Measurements from ENCODE around the gene COL8A2. TPM values are rescaled to one million over a fixed set of nuclear protein-coding genes. Genes with fewer than 3 reads are reported as not detected.

COL8A2 gene
- total RNA-seq, 2 experiments from 2014 or later = 0.05 to 0.06 TPM

DNA sequence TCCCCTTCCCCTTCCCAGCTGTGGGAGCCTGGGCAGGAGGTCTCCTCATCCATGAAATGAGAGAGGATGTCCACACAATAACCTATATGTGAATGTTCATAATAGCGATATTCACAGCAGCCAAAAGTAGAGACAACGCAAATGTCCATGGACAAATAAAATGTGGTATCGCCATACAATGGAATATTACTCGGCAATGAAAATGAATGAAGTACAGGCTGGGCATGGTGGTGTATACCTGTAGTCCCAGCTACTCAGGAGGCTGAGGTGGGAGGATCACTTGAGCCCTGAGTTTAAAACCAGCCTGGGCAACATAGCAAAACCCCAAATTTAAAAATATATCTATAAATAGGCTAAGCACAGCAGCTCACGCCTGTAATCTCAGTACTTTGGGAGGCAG lies 23.5 kb downstream of the COL8A2 start:
- intact Hi-C loops (cut with DNase I, micrococcal nuclease) = loop anchor here in 1 of 2 experiments (2.0 kb wide), 2 partner anchors 33 to 319 kb away; no protein-coding TSS in a partner anchor
- Mint-ChIP-seq H3K4me1 (ENCODE audit: low read depth) (no peaks in the 10 kb centered on the region), H3K36me3 (ENCODE audit: low read depth) (peaks cover 4% of the 10 kb centered on the region), H3K4me3 (no peak overlapping the region), H3K27me3 (no peaks in the 10 kb centered on the region), H3K27ac (no peak overlapping the region), H3K9me3 (no peaks in the 10 kb centered on the region)
- TF ChIP-seq, protein P1, sequence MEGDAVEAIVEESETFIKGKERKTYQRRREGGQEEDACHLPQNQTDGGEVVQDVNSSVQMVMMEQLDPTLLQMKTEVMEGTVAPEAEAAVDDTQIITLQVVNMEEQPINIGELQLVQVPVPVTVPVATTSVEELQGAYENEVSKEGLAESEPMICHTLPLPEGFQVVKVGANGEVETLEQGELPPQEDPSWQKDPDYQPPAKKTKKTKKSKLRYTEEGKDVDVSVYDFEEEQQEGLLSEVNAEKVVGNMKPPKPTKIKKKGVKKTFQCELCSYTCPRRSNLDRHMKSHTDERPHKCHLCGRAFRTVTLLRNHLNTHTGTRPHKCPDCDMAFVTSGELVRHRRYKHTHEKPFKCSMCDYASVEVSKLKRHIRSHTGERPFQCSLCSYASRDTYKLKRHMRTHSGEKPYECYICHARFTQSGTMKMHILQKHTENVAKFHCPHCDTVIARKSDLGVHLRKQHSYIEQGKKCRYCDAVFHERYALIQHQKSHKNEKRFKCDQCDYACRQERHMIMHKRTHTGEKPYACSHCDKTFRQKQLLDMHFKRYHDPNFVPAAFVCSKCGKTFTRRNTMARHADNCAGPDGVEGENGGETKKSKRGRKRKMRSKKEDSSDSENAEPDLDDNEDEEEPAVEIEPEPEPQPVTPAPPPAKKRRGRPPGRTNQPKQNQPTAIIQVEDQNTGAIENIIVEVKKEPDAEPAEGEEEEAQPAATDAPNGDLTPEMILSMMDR (IDR thresholded peaks at IDR 0.05) = no peak
- POLR2A ChIA-PET = no interaction called here
- no peaks in the 10 kb centered on the region for H3K27me3 ChIP-seq (ENCODE audit: control insufficient read depth in 1 of 2, insufficient read depth in 2 of 2, low read length in 2 of 2)
- no peak for ATAC-seq (ENCODE audit: poor library complexity)
- no peaks in the 10 kb centered on the region for H3K9me3 ChIP-seq (ENCODE audit: control insufficient read depth in 1 of 2, insufficient read depth in 1 of 2, low read length in 2 of 2)
- H3K4me1 ChIP-seq (ENCODE audit: insufficient read depth, low read length) = peaks cover 12% of the 10 kb centered on the region
- no peak overlapping the region for H3K4me3 ChIP-seq (ENCODE audit: low read length)
- CTCF ChIA-PET = interaction anchor here (0.7 to 0.8 kb wide), 2 partner anchors 8 to 82 kb away, joined by 3 read pairs; no protein-coding TSS in a partner anchor
- no peak overlapping the region for H3K27ac ChIP-seq (ENCODE audit: low read depth in 1 of 2, low read length in 2 of 2)
- no peaks in the 10 kb centered on the region for H3K36me3 ChIP-seq (ENCODE audit: insufficient read depth, low read length)
- DNase-seq = no peak

DNA sequence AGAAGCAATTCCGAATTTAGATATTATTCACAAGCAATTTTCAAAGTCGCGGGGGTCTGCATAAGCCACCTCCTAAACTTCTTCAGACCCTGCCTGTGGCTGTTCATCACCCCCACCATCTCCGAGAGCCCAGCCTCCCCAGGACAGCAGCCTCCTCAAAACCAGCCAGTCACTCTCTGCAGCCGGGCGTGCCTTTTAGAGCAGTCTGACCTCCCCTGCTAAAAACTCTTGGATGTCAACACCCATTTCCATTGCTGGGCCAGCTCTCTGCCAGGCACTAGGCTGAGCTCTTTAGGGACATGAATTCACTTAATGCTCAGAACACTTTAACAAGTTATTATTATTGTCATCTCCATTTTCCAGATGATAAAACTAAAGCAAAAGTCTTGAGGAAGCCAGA lies 24.6 kb downstream of the COL8A2 start:
- Mint-ChIP-seq H3K4me3 (no peak overlapping the region), H3K36me3 (ENCODE audit: low read depth) (peaks cover 7% of the 10 kb centered on the region)
- CTCF ChIA-PET = interaction anchor here (0.6 to 1.6 kb wide), 7 partner anchors 11 to 204 kb away, joined by 3 to 10 read pairs (median 4); partner anchors contain the start of gene TRAPPC3

DNA sequence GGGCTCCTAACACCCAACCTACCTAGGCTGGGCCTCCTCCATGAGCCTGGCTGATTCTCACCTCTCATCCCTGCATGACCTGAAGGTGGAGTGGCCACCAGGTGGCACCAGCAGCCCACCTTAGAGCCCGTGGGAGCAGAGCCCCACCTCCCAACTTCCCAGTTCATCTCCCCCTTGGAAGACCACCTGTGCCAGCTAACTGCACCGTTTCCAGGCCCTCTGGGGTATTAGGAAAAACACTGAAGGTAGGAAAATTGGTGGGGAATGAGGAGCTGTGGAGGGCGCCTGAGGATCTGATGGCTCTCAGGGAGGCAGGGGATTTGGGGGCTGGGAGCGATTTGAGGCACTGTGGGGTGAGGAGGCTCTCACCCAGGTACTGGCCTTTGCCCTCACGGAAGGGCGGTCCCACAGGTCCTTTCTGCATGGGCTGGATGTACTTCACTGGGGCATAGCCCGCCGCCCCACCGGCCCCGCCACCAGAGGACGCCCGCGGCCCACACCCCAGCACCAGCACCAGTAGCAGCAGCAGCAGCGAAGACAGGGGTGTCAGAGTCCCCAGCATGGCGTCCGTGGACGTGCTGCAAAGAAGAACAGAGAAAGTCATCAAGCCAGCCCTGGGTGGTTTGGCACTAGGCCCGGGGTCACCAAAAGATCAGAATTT lies 25.2 kb downstream of the COL8A2 start:
- Histone ChIP-seq H3K9me3 (ENCODE audit: control insufficient read depth in 1 of 2, insufficient read depth in 1 of 2, low read length in 2 of 2) (no peaks in the 10 kb centered on the region), H3K36me3 (ENCODE audit: insufficient read depth, low read length) (peaks cover 15% of the 10 kb centered on the region), H3K4me3 (ENCODE audit: low read length) (no peak overlapping the region), H3K4me1 (ENCODE audit: insufficient read depth, low read length) (peaks cover 12% of the 10 kb centered on the region), H3K27me3 (ENCODE audit: control insufficient read depth in 1 of 2, insufficient read depth in 2 of 2, low read length in 2 of 2) (no peaks in the 10 kb centered on the region), H3K27ac (ENCODE audit: low read depth in 1 of 2, low read length in 2 of 2) (no peak overlapping the region)
- Mint-ChIP-seq H3K9me3 (no peaks in the 10 kb centered on the region), H3K27me3 (no peaks in the 10 kb centered on the region), H3K4me3 (no peak overlapping the region), H3K27ac (no peak overlapping the region), H3K4me1 (ENCODE audit: low read depth) (no peaks in the 10 kb centered on the region), H3K36me3 (ENCODE audit: low read depth) (peaks cover 9% of the 10 kb centered on the region)
- TF ChIP-seq, protein P1 (IDR thresholded peaks at IDR 0.05) = peak; percentile 91
- POLR2A ChIA-PET = interaction anchor here (0.8 to 1.1 kb wide), 2 partner anchors 35 to 186 kb away, joined by 3 to 6 read pairs; no protein-coding TSS in a partner anchor
- ATAC-seq (ENCODE audit: poor library complexity) (peak; percentile 89), DNase-seq (peak; percentile 61 to 84 (median 71))
- intact Hi-C loops (cut with DNase I, micrococcal nuclease) = loop anchor here (1.0 to 10.0 kb wide), 8 partner anchors 34 to 1335 kb away; partner anchors contain the start of gene TRAPPC3 (in 2 of the 2)
- CTCF ChIA-PET = interaction anchor here (0.6 to 1.6 kb wide), 9 partner anchors 11 to 269 kb away, joined by 3 to 10 read pairs (median 4); partner anchors contain the start of gene TRAPPC3

More for the DNA sequence above, 24.6 kb downstream of the COL8A2 start:
- Histone ChIP-seq H3K9me3 (ENCODE audit: control insufficient read depth in 1 of 2, insufficient read depth in 1 of 2, low read length in 2 of 2) (no peaks in the 10 kb centered on the region), H3K27me3 (ENCODE audit: control insufficient read depth in 1 of 2, insufficient read depth in 2 of 2, low read length in 2 of 2) (no peaks in the 10 kb centered on the region), H3K4me1 (ENCODE audit: insufficient read depth, low read length) (peaks cover 12% of the 10 kb centered on the region), H3K36me3 (ENCODE audit: insufficient read depth, low read length) (peaks cover 10% of the 10 kb centered on the region), H3K27ac (ENCODE audit: low read depth in 1 of 2, low read length in 2 of 2) (no peak overlapping the region), H3K4me3 (ENCODE audit: low read length) (no peak overlapping the region)
- TF ChIP-seq, protein P1 (IDR thresholded peaks at IDR 0.05) = no peak
- Mint-ChIP-seq H3K27me3 (no peaks in the 10 kb centered on the region), H3K27ac (no peak overlapping the region), H3K4me1 (ENCODE audit: low read depth) (no peaks in the 10 kb centered on the region), H3K9me3 (no peaks in the 10 kb centered on the region)
- POLR2A ChIA-PET = interaction anchor here (0.8 to 1.1 kb wide), 2 partner anchors 34 to 185 kb away, joined by 3 to 6 read pairs; no protein-coding TSS in a partner anchor
- ATAC-seq (ENCODE audit: poor library complexity) (no peak), DNase-seq (no peak)
- intact Hi-C loops (cut with DNase I, micrococcal nuclease) = loop anchor here in 1 of 2 experiments (2.0 kb wide), 2 partner anchors 34 to 320 kb away; no protein-coding TSS in a partner anchor

Measured in CD4-positive, alpha-beta T cell (primary cell).